ENCODE data around the gene DDRGK1.
A peak's percentile ranks its signal among the peaks of the same experiment; 100 is the strongest.
"Not testable (repeated sequence)": the region's sequence is repeated elsewhere in the genome, so short reads cannot be mapped to it uniquely, and the experiment has no call there.

Gene DDRGK1

GRCh38 chr20:3210346-3210745 is 5.9 kb upstream of the DDRGK1 start:
- no peak for DNase-seq

- DNase-seq, result no peak
These were observed 5.5 kb upstream of the DDRGK1 start for GRCh38 chr20:3209946-3210317.

GRCh38 chr20:3209257-3209945 is 4.9 kb upstream of the DDRGK1 start, which contains the start of gene ITPA:
Gene ITPA, plus strand, starts transcription at chr20:3209498. Its CDS starts 54 bp downstream, at chr20:3209552.
- DNase-seq, result peak; percentile 54

- no peak for DNase-seq
These were observed 4.3 kb upstream of the DDRGK1 start for GRCh38 chr20:3208786-3209256.

GRCh38 chr20:3203315-3204123 is 963 bp downstream of the DDRGK1 start:
- peak; percentile 24 for DNase-seq

- no peak for DNase-seq
These were observed 1.5 kb downstream of the DDRGK1 start for GRCh38 chr20:3202965-3203314.

- no peak for DNase-seq
These were observed 4.3 kb downstream of the DDRGK1 start for GRCh38 chr20:3199976-3200755.

- DNase-seq, result no peak
These were observed 5.3 kb downstream of the DDRGK1 start for GRCh38 chr20:3199206-3199605.

GRCh38 chr20:3195590-3196237 is 8.8 kb downstream of the DDRGK1 start:
- DNase-seq, result no peak

GRCh38 chr20:3194617-3195280 is 9.7 kb downstream of the DDRGK1 start:
- DNase-seq, result no peak

- DNase-seq, result no peak
These were observed 10.5 kb downstream of the DDRGK1 start for GRCh38 chr20:3193806-3194616.

GRCh38 chr20:3192226-3193015 is 12.1 kb downstream of the DDRGK1 start:
- DNase-seq, result no peak

- DNase-seq, result no peak
These were observed 13.8 kb downstream of the DDRGK1 start for GRCh38 chr20:3190681-3191111.

- no peak for DNase-seq
These were observed 14.8 kb downstream of the DDRGK1 start for GRCh38 chr20:3189561-3190131.

GRCh38 chr20:3188823-3189413 is 15.6 kb downstream of the DDRGK1 start:
- DNase-seq, result no peak

- not testable (repeated sequence) for DNase-seq
These were observed 16.6 kb downstream of the DDRGK1 start for GRCh38 chr20:3187861-3188260.

- no peak for DNase-seq
These were observed 20.4 kb downstream of the DDRGK1 start for GRCh38 chr20:3183896-3184612.

- not testable (repeated sequence) for DNase-seq
These were observed 22.1 kb downstream of the DDRGK1 start for GRCh38 chr20:3182429-3182828.

- no peak for DNase-seq
These were observed 23.2 kb downstream of the DDRGK1 start for GRCh38 chr20:3181270-3181669.
